ENCODE measurements around the gene SYTL4. TPM values are rescaled to one million over a fixed set of nuclear protein-coding genes. Genes with fewer than 3 reads are reported as not detected.

The SYTL4 gene
- total and polyA plus RNA-seq, 2 of the 8 experiments (the other 6 are each of a cell fraction or from before 2014, with no cell fraction given), result 0.11 TPM

- no peak for FAIRE-seq
- H3K23ac ChIP-seq (ENCODE audit: insufficient read length), result no peak overlapping the region
- no peak overlapping the region for H3K4ac ChIP-seq (replicated peaks; ENCODE audit: insufficient read length, low read depth, low read length)
- H3K4me3 ChIP-seq (ENCODE audit: extremely low read depth in 1 of 4, insufficient read depth in 2 of 4, low read depth in 3 of 4, low read length in 4 of 4), result no peak overlapping the region
- H3K56ac ChIP-seq (replicated peaks; ENCODE audit: insufficient read length, low read depth, low read length), result no peak overlapping the region
- H4K5ac ChIP-seq (ENCODE audit: insufficient read length, low read depth, low read length), result no peak overlapping the region
- no peak overlapping the region for H3K9ac ChIP-seq (replicated peaks in 1 of 4; ENCODE audit: extremely low read depth in 1 of 4, low read depth in 3 of 4, low read length in 3 of 4)
- no peak overlapping the region for H3K18ac ChIP-seq (ENCODE audit: extremely low read depth, low read length)
- no peak overlapping the region for H2BK12ac ChIP-seq (ENCODE audit: low read depth, low read length)
- H3K4me1 ChIP-seq (replicated peaks in 1 of 4; ENCODE audit: control insufficient read depth in 3 of 4, insufficient read depth in 4 of 4, low read length in 3 of 4), result no peaks in the 10 kb centered on the region
- no peak overlapping the region for H2BK5ac ChIP-seq (ENCODE audit: low read depth, low read length)
- WGBS, 2 experiments (ENCODE audit: extremely low coverage in 1 of 2, insufficient coverage in 1 of 2, insufficient read length in 1 of 2, insufficient replicate concordance in 2 of 2, low coverage in 1 of 2, low lambda C conversion rate in 2 of 2, missing lambda C conversion rate in 1 of 2), result 87% methylated on average over 3 of the region's 3 CpGs; no CpG with 5 or more reads in 1 of the 2 experiments
- no peak overlapping the region for H2BK120ac ChIP-seq (replicated peaks; ENCODE audit: low read depth, low read length)
- ChIA-PET CTCF (ENCODE audit: partially characterized antibody) (interaction anchor here (0.8 to 1.4 kb wide), 3 partner anchors 12 to 210 kb away, joined by 3 to 7 read pairs (median 3); partner anchors contain the start of gene TSPAN6), POLR2A (ENCODE audit: partially characterized antibody) (no interaction called here)
- no peaks in the 10 kb centered on the region for H3K36me3 ChIP-seq (ENCODE audit: control insufficient read depth in 2 of 4, insufficient read depth in 4 of 4, low read length in 3 of 4)
- no peak overlapping the region for H2BK15ac ChIP-seq (ENCODE audit: low read length)
- no peak overlapping the region for H3K4me2 ChIP-seq (ENCODE audit: insufficient read depth in 1 of 2, low read depth in 2 of 2, low read length in 2 of 2)
- no peaks in the 10 kb centered on the region for H3K79me1 ChIP-seq (ENCODE audit: low read depth, low read length)
- no peak overlapping the region for H3K14ac ChIP-seq (ENCODE audit: insufficient read length)
- H3K9me3 ChIP-seq (ENCODE audit: insufficient read depth in 2 of 2, low read depth in 1 of 2, low read length in 1 of 2), result no peaks in the 10 kb centered on the region
- no peak overlapping the region for H3K27ac ChIP-seq (ENCODE audit: low read depth, low read length)
- H3K27me3 ChIP-seq (replicated peaks in 1 of 4; ENCODE audit: control insufficient read depth in 3 of 4, extremely low read depth in 1 of 4, insufficient read depth in 3 of 4, low read length in 3 of 4), result no peaks in the 10 kb centered on the region
- H2AFZ ChIP-seq (ENCODE audit: low read length), result no peak overlapping the region
- no peak overlapping the region for H2AK5ac ChIP-seq (ENCODE audit: low read depth, low read length)
- H4K8ac ChIP-seq (ENCODE audit: extremely low read depth, insufficient read depth, low read length), result no peak overlapping the region
- H4K20me1 ChIP-seq (replicated peaks in 1 of 2; ENCODE audit: control insufficient read depth in 1 of 2, insufficient read depth in 2 of 2, low read length in 2 of 2), result no peaks in the 10 kb centered on the region
- no peak overlapping the region for H2BK20ac ChIP-seq (ENCODE audit: low read length)
- H3K23me2 ChIP-seq (ENCODE audit: low read depth, low read length), result no peaks in the 10 kb centered on the region
- no peak for TF ChIP-seq RBBP5 (IDR thresholded peaks at IDR 0.05; ENCODE audit: borderline replicate concordance, low read depth, low read length)
- no peak for TF ChIP-seq CHD2 (IDR thresholded peaks at IDR 0.05; ENCODE audit: low read length)
- no peak for TF ChIP-seq RAD21 (IDR thresholded peaks at IDR 0.05 in 1 of 2, conservative IDR thresholded peaks at IDR 0.05 in 1 of 2; ENCODE audit: low read depth in 2 of 2, low read length in 2 of 2)
- TF ChIP-seq KDM1A (IDR thresholded peaks at IDR 0.05; ENCODE audit: borderline replicate concordance, low read length), result no peak
- no peak for TF ChIP-seq CBX8 (IDR thresholded peaks at IDR 0.05; ENCODE audit: borderline replicate concordance, low read depth, low read length)
- TF ChIP-seq RFX5 (IDR thresholded peaks at IDR 0.05; ENCODE audit: borderline replicate concordance, low read depth, low read length), result no peak
- no peak for TF ChIP-seq YY1 (IDR thresholded peaks at IDR 0.05; ENCODE audit: low read depth, low read length)
- TF ChIP-seq SIRT6 (IDR thresholded peaks at IDR 0.05; ENCODE audit: low read length), result no peak
- no peak for TF ChIP-seq KDM5A (IDR thresholded peaks at IDR 0.05; ENCODE audit: low read length)
- no peak for TF ChIP-seq FOSL1 (IDR thresholded peaks at IDR 0.05; ENCODE audit: insufficient read depth, low read depth, low read length)
- TF ChIP-seq BRCA1 (IDR thresholded peaks at IDR 0.05; ENCODE audit: low read depth, low read length), result no peak
- no peak for TF ChIP-seq PHF8 (conservative IDR thresholded peaks at IDR 0.05; ENCODE audit: low read depth, low read length)
- no peak for TF ChIP-seq RXRA (IDR thresholded peaks at IDR 0.05; ENCODE audit: insufficient read depth, low read depth, low read length)
- TF ChIP-seq SP1 (IDR thresholded peaks at IDR 0.05; ENCODE audit: low read depth, low read length), result no peak
- no peak overlapping the region for H4K91ac ChIP-seq (replicated peaks; ENCODE audit: insufficient read length, low read length)
- DNase-seq (ENCODE audit: low read depth in 1 of 2, low spot score in 2 of 2), result no peak
- no peaks in the 10 kb centered on the region for H3K79me2 ChIP-seq (ENCODE audit: control insufficient read depth in 1 of 2, insufficient read depth in 2 of 2, low read length in 2 of 2)
Observed at GRCh38 chrX:100658941-100659381, 73.0 kb downstream of the SYTL4 start.
